H1 (cell line): ENCODE data around the gene ARID4B. TPM values are rescaled to one million over a fixed set of nuclear protein-coding genes. Genes with fewer than 3 reads are reported as not detected.

ENCODE experiments used
- BACH1 ChIP-seq: IDR thresholded peaks from 2 replicates; pipeline ENCODE4 v1.6.1; 2012; ENCODE audit warnings: low read length, improper control_type of control experiment
- EZH2 ChIP-seq: fragments of 200-600 bp; sonication (generic); IDR thresholded peaks from 2 replicates; pipeline ENCODE4 v1.7.1; 2012; ENCODE audit warnings: low read depth, mild to moderate bottlenecking, moderate library complexity, low read length, inconsistent platforms; ENCODE audit not compliant: severe bottlenecking
- HDAC2 ChIP-seq, 2 experiments: fragments of 300-600 bp in 1 of 2; sonication (generic) in 1 of 2; IDR thresholded peaks; 2 replicates each; pipeline ENCODE4 v1.6.1; 2011 to 2012; ENCODE audit warnings: low read depth in 2 of 2, low read length in 2 of 2, mild to moderate bottlenecking in 2 of 2, moderate library complexity in 2 of 2, borderline replicate concordance in 1 of 2, inconsistent platforms in 1 of 2
- RFX5 ChIP-seq: IDR thresholded peaks from 2 replicates; pipeline ENCODE4 v1.6.1; 2011; ENCODE audit warnings: low read depth, low read length, improper control_type of control experiment, borderline replicate concordance
- SIRT6 ChIP-seq: IDR thresholded peaks from one replicate; pipeline ENCODE4 v1.7.1; 2012; ENCODE audit warnings: low read length, inconsistent platforms
- TEAD4 ChIP-seq: IDR thresholded peaks from 2 replicates; pipeline ENCODE4 v1.6.1; 2012; ENCODE audit warnings: low read depth, low read length, inconsistent platforms, mixed read lengths
- polyA plus RNA-seq, 7 experiments: library from polyadenylated mRNA; depleted of rRNA in 3 of 7; stranded (reverse) in 5 of 7; unstranded in 2 of 7; fragments of >200 nt in 5 of 7; fragments of 200-250 nt in 2 of 7; gene quantifications; 1 replicate in 5 of 7; 2 replicates in 1 of 7; 4 replicates in 1 of 7; pipeline versions ENCODE4 v1.2.1 to v1.2.3, GENCODE V29; 2011 to 2013; ENCODE audit warnings: missing spikeins in 2 of 7, mixed read lengths in 2 of 7
- total RNA-seq: library from RNA; stranded (reverse); fragmentation: NEBNext Ultra II Directional; extraction: Animal tissue kit (Norgen Biotek cat#: 25700); gene quantifications from 2 replicates; pipeline ENCODE4 v1.2.1, GENCODE V29; 2021
- TF ChIP-seq, protein P1 (sequence below): fragments of 300-600 bp; sonication (generic); IDR thresholded peaks from 2 replicates; pipeline ENCODE4 v1.7.1; 2012; ENCODE audit warnings: low read length, moderate library complexity, mild to moderate bottlenecking, inconsistent platforms; ENCODE audit not compliant: insufficient replicate concordance
- TF ChIP-seq, protein P2 (sequence below): IDR thresholded peaks from 2 replicates; pipeline ENCODE4 v1.6.1; 2011; ENCODE audit warnings: low read length, improper control_type of control experiment
- TF ChIP-seq, protein P3 (sequence below): IDR thresholded peaks from 2 replicates; pipeline ENCODE4 v1.6.1; 2012; ENCODE audit warnings: low read length, inconsistent platforms

The ARID4B gene
- total and polyA plus RNA-seq, 2 of the 8 experiments (the other 6 are each of a cell fraction or from before 2014, with no cell fraction given) = 5.1 to 28.8 TPM

DNA sequence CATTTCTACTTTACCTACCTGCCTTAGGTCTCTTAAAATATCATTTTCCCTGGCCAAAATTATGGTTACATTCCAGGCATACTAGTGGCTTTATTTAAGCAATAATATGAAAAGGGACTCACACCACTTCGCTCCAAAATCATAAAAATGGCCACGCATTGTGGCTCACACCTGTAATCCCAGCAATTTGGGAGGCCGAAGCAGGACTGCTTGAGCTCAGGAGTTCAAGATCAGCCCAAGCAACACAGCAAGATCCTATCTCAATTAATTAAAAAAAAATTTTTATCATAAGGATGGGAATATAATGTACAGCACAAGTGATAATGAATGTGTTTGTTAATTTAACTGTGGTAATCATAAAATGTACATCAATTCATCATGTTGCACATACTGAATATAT is 65.4 kb downstream of the ARID4B start (continued):
- TF ChIP-seq, protein P1, sequence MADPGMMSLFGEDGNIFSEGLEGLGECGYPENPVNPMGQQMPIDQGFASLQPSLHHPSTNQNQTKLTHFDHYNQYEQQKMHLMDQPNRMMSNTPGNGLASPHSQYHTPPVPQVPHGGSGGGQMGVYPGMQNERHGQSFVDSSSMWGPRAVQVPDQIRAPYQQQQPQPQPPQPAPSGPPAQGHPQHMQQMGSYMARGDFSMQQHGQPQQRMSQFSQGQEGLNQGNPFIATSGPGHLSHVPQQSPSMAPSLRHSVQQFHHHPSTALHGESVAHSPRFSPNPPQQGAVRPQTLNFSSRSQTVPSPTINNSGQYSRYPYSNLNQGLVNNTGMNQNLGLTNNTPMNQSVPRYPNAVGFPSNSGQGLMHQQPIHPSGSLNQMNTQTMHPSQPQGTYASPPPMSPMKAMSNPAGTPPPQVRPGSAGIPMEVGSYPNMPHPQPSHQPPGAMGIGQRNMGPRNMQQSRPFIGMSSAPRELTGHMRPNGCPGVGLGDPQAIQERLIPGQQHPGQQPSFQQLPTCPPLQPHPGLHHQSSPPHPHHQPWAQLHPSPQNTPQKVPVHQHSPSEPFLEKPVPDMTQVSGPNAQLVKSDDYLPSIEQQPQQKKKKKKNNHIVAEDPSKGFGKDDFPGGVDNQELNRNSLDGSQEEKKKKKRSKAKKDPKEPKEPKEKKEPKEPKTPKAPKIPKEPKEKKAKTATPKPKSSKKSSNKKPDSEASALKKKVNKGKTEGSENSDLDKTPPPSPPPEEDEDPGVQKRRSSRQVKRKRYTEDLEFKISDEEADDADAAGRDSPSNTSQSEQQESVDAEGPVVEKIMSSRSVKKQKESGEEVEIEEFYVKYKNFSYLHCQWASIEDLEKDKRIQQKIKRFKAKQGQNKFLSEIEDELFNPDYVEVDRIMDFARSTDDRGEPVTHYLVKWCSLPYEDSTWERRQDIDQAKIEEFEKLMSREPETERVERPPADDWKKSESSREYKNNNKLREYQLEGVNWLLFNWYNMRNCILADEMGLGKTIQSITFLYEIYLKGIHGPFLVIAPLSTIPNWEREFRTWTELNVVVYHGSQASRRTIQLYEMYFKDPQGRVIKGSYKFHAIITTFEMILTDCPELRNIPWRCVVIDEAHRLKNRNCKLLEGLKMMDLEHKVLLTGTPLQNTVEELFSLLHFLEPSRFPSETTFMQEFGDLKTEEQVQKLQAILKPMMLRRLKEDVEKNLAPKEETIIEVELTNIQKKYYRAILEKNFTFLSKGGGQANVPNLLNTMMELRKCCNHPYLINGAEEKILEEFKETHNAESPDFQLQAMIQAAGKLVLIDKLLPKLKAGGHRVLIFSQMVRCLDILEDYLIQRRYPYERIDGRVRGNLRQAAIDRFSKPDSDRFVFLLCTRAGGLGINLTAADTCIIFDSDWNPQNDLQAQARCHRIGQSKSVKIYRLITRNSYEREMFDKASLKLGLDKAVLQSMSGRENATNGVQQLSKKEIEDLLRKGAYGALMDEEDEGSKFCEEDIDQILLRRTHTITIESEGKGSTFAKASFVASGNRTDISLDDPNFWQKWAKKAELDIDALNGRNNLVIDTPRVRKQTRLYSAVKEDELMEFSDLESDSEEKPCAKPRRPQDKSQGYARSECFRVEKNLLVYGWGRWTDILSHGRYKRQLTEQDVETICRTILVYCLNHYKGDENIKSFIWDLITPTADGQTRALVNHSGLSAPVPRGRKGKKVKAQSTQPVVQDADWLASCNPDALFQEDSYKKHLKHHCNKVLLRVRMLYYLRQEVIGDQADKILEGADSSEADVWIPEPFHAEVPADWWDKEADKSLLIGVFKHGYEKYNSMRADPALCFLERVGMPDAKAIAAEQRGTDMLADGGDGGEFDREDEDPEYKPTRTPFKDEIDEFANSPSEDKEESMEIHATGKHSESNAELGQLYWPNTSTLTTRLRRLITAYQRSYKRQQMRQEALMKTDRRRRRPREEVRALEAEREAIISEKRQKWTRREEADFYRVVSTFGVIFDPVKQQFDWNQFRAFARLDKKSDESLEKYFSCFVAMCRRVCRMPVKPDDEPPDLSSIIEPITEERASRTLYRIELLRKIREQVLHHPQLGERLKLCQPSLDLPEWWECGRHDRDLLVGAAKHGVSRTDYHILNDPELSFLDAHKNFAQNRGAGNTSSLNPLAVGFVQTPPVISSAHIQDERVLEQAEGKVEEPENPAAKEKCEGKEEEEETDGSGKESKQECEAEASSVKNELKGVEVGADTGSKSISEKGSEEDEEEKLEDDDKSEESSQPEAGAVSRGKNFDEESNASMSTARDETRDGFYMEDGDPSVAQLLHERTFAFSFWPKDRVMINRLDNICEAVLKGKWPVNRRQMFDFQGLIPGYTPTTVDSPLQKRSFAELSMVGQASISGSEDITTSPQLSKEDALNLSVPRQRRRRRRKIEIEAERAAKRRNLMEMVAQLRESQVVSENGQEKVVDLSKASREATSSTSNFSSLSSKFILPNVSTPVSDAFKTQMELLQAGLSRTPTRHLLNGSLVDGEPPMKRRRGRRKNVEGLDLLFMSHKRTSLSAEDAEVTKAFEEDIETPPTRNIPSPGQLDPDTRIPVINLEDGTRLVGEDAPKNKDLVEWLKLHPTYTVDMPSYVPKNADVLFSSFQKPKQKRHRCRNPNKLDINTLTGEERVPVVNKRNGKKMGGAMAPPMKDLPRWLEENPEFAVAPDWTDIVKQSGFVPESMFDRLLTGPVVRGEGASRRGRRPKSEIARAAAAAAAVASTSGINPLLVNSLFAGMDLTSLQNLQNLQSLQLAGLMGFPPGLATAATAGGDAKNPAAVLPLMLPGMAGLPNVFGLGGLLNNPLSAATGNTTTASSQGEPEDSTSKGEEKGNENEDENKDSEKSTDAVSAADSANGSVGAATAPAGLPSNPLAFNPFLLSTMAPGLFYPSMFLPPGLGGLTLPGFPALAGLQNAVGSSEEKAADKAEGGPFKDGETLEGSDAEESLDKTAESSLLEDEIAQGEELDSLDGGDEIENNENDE = no peak
- TF ChIP-seq RFX5 (no peak), HDAC2 (IDR thresholded peaks at IDR 0.05; ENCODE audit: borderline replicate concordance in 1 of 2, low read depth in 2 of 2, low read length in 2 of 2) (no peak), SIRT6 (no peak), EZH2 (no peak), BACH1 (no peak), TEAD4 (no peak)
- TF ChIP-seq, protein P2, sequence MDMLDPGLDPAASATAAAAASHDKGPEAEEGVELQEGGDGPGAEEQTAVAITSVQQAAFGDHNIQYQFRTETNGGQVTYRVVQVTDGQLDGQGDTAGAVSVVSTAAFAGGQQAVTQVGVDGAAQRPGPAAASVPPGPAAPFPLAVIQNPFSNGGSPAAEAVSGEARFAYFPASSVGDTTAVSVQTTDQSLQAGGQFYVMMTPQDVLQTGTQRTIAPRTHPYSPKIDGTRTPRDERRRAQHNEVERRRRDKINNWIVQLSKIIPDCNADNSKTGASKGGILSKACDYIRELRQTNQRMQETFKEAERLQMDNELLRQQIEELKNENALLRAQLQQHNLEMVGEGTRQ = no peak
- TF ChIP-seq, protein P3, sequence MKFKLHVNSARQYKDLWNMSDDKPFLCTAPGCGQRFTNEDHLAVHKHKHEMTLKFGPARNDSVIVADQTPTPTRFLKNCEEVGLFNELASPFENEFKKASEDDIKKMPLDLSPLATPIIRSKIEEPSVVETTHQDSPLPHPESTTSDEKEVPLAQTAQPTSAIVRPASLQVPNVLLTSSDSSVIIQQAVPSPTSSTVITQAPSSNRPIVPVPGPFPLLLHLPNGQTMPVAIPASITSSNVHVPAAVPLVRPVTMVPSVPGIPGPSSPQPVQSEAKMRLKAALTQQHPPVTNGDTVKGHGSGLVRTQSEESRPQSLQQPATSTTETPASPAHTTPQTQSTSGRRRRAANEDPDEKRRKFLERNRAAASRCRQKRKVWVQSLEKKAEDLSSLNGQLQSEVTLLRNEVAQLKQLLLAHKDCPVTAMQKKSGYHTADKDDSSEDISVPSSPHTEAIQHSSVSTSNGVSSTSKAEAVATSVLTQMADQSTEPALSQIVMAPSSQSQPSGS = no peak
